GM12892 (cell line): ENCODE data around the gene PRDX4.

ENCODE experiments used
- POLR2A ChIP-seq: IDR thresholded peaks from 2 replicates; pipeline ENCODE4 v1.6.1; 2011; ENCODE audit warnings: low read depth, low read length, control low read depth
- POLR2AphosphoS5 ChIP-seq: IDR thresholded peaks from 2 replicates; pipeline ENCODE4 v1.6.1; 2011; ENCODE audit warnings: low read depth, low read length, control low read depth
- TAF1 ChIP-seq: IDR thresholded peaks from 2 replicates; pipeline ENCODE4 v1.6.1; 2011; ENCODE audit warnings: low read depth, mild to moderate bottlenecking, control low read depth, low read length, borderline replicate concordance

DNA sequence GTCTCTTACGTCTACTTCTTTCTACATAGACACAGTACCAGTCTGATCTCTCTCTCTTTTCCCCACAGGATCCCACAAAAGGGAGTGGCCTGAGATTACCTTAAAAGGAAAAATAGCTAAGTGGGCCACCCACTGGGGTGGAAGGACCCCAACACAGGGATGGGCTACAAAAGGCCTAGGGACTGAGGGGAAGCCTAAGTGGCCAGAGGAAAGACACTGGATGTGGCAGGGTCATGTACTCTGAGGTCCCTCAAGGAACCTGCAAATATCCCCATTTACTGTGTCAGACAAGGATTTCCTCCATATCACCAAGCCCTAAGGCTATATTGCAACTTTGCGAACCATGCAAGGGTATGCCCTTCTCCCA is 6.5 kb upstream of the PRDX4 start:
- TF ChIP-seq POLR2AphosphoS5 (no peak), POLR2A (no peak), TAF1 (no peak)
